Caco-2 (cell line): ENCODE data around the gene ANKFY1. TPM values are rescaled to one million over a fixed set of nuclear protein-coding genes. Genes with fewer than 3 reads are reported as not detected.

Experiments
- BruUV-seq: library from RNA; stranded (reverse); fragments of 400-500 nt; replicated peaks from 2 replicates; lab custom pipeline; 2021; lab: Mats Ljungman, UMichigan
- CTCF ChIA-PET: fragments of 300-600 bp; sonication (Branson Sonifier 250); formaldehyde crosslinking; loops from one replicate; lab custom pipeline; 2022; ENCODE audit warnings: antibody characterized with exemption; lab: Charles Lee
- POLR2A ChIA-PET: fragments of 300-600 bp; sonication (Branson Sonifier 250); formaldehyde crosslinking; loops from one replicate; lab custom pipeline; 2022; ENCODE audit warnings: antibody characterized with exemption; lab: Charles Lee
- DNase-seq, 2 experiments: peaks; one replicate each; pipeline versions ENCODE4 v3.0.0 to v3.0.0-alpha.2; 2020 to 2022
- H3K27me3 ChIP-seq: replicated peaks from 2 replicates; pipeline ENCODE4 v1.6.0; 2011; ENCODE audit warnings: low read length; ENCODE audit not compliant: control insufficient read depth, insufficient read depth
- H3K36me3 ChIP-seq: 2 replicates; pipeline ENCODE4 v1.5.1; 2011; ENCODE audit warnings: low read length; ENCODE audit not compliant: control insufficient read depth, insufficient read depth
- H3K4me1 ChIP-seq: fragments of 250-450 bp; sonication (Bioruptor Pico); 2 replicates; pipeline ENCODE4 v1.5.1; 2020; ENCODE audit warnings: mild to moderate bottlenecking
- H3K4me3 ChIP-seq: 2 replicates; pipeline ENCODE4 v1.5.1; 2011; ENCODE audit warnings: low read depth, mild to moderate bottlenecking, control low read depth, low read length
- H3K9me3 ChIP-seq: fragments of 250-450 bp; sonication (Bioruptor Pico); 2 replicates; pipeline ENCODE4 v1.5.1; 2020; ENCODE audit warnings: mild to moderate bottlenecking, moderate library complexity
- H3K27ac Mint-ChIP-seq: one replicate; pipeline ENCODE4 v1.8.0; 2022; ENCODE audit warnings: mixed read lengths; ENCODE audit not compliant: unreplicated experiment
- H3K27me3 Mint-ChIP-seq: one replicate; pipeline ENCODE4 v1.8.0; 2022; ENCODE audit warnings: mixed read lengths; ENCODE audit not compliant: insufficient read depth, unreplicated experiment
- H3K36me3 Mint-ChIP-seq: one replicate; pipeline ENCODE4 v1.8.0; 2022; ENCODE audit warnings: mild to moderate bottlenecking, mixed read lengths; ENCODE audit not compliant: insufficient read depth, unreplicated experiment
- H3K4me1 Mint-ChIP-seq: one replicate; pipeline ENCODE4 v1.8.0; 2022; ENCODE audit warnings: low read depth, mixed read lengths; ENCODE audit not compliant: unreplicated experiment
- H3K4me3 Mint-ChIP-seq: one replicate; pipeline ENCODE4 v1.8.0; 2022; ENCODE audit warnings: mild to moderate bottlenecking, moderate library complexity, mixed read lengths; ENCODE audit not compliant: unreplicated experiment
- H3K9me3 Mint-ChIP-seq: one replicate; pipeline ENCODE4 v1.8.0; 2022; ENCODE audit warnings: mixed read lengths; ENCODE audit not compliant: unreplicated experiment
- CTCF ChIP-seq, 2 experiments: fragments of 200-600 bp in 1 of 2; IDR thresholded peaks; 1 replicate in 1 of 2; 2 replicates in 1 of 2; pipeline versions ENCODE4 v1.5.1 to v1.8.0; 2011 to 2022; ENCODE audit warnings: antibody characterized with exemption in 1 of 2, control low read depth in 1 of 2, inconsistent platforms in 1 of 2, low read depth in 1 of 2, low read length in 1 of 2, mild to moderate bottlenecking in 1 of 2, moderate library complexity in 1 of 2; ENCODE audit not compliant: insufficient read depth in 1 of 2, severe bottlenecking in 1 of 2, unreplicated experiment in 1 of 2
- intact Hi-C: fragments of 100-400 bp; cut with micrococcal nuclease; formaldehyde crosslinking; loops from one replicate; pipeline ENCODE4 v1.10.0; 2022; ENCODE audit not compliant: unreplicated experiment
- total RNA-seq: library from RNA; stranded (reverse); gene quantifications from 2 replicates; pipeline ENCODE4 v1.2.3, GENCODE V29; 2022

Gene ANKFY1
- total RNA-seq, 1 experiment from 2014 or later: 25.0 TPM

- no peak overlapping the region for H3K4me3 Mint-ChIP-seq
- Histone ChIP-seq H3K36me3 (no peaks in the 10 kb centered on the region), H3K4me3 (no peak overlapping the region), H3K4me1 (no peaks in the 10 kb centered on the region), H3K27me3 (no peaks in the 10 kb centered on the region), H3K9me3 (no peaks in the 10 kb centered on the region)
- ChIA-PET POLR2A (no interaction called here), CTCF (no interaction called here)
- no peaks in the 10 kb centered on the region for H3K4me1 Mint-ChIP-seq
- no peaks in the 10 kb centered on the region for H3K27me3 Mint-ChIP-seq
- H3K9me3 Mint-ChIP-seq: no peaks in the 10 kb centered on the region
- intact Hi-C loops: loop anchor here (2.0 kb wide), 1 partner anchor 212 kb away; no protein-coding TSS in a partner anchor
- H3K27ac Mint-ChIP-seq: no peak overlapping the region
- H3K36me3 Mint-ChIP-seq: peaks cover 6% of the 10 kb centered on the region
- no peak for DNase-seq
- BruUV-seq: no TSS peak
- TF ChIP-seq CTCF (IDR thresholded peaks at IDR 0.05; ENCODE audit: insufficient read depth in 1 of 2, low read depth in 1 of 2, low read length in 1 of 2, severe bottlenecking in 1 of 2, unreplicated experiment in 1 of 2): no peak
Observed at GRCh38 chr17:4201226-4201625, 62.6 kb downstream of the ANKFY1 start.

- H3K4me1 ChIP-seq: no peaks in the 10 kb centered on the region
- H3K27ac Mint-ChIP-seq: no peak overlapping the region
- no peak overlapping the region for H3K4me3 ChIP-seq
- H3K4me3 Mint-ChIP-seq: no peak overlapping the region
- no peaks in the 10 kb centered on the region for H3K4me1 Mint-ChIP-seq
- no peaks in the 10 kb centered on the region for H3K9me3 ChIP-seq
- no peaks in the 10 kb centered on the region for H3K27me3 ChIP-seq
- H3K36me3 ChIP-seq: no peaks in the 10 kb centered on the region
- DNase-seq: peak in 1 of 2 experiments; percentile 28
- H3K36me3 Mint-ChIP-seq: peaks cover 16% of the 10 kb centered on the region
- POLR2A ChIA-PET: interaction anchor here (0.6 kb wide), 1 partner anchor 16 kb away, joined by 3 read pairs; no protein-coding TSS in a partner anchor
- H3K9me3 Mint-ChIP-seq: no peaks in the 10 kb centered on the region
- CTCF ChIA-PET: interaction anchor here (0.6 to 1.4 kb wide), 7 partner anchors 16 to 213 kb away, joined by 3 to 9 read pairs (median 4); no protein-coding TSS in a partner anchor
- intact Hi-C loops: loop anchor here (1.0 to 2.0 kb wide), 2 partner anchors 166 to 213 kb away; partner anchors contain the start of gene UBE2G1
- no peaks in the 10 kb centered on the region for H3K27me3 Mint-ChIP-seq
- no TSS peak for BruUV-seq
- peak; percentile 56 to 59 for TF ChIP-seq CTCF (IDR thresholded peaks at IDR 0.05; ENCODE audit: insufficient read depth in 1 of 2, low read depth in 1 of 2, low read length in 1 of 2, severe bottlenecking in 1 of 2, unreplicated experiment in 1 of 2)
Observed at GRCh38 chr17:4199818-4200402, 63.9 kb downstream of the ANKFY1 start.

DNA sequence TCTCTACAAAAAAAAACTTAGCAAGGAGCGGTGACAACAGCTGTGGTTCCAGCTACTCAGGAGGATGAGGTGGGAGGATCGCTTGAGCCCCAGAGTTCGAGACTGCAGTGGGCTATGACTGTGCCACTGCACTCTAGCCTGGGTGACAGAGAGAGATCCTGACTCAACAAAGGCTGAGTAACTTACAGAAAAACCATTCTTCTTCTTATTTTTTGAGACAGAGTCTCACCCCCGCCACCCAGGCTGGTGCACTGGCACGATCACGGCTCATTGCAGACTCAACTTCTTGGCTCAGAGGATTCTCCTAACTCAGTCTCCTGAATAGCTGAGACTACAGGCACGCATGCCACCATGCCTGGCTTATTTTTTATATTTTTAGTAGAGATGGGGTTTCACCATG is 64.8 kb downstream of the ANKFY1 start:
- no peak overlapping the region for H3K4me3 Mint-ChIP-seq
- CTCF ChIA-PET: no interaction called here
- BruUV-seq: no TSS peak
- no peak for TF ChIP-seq CTCF (IDR thresholded peaks at IDR 0.05; ENCODE audit: insufficient read depth in 1 of 2, low read depth in 1 of 2, low read length in 1 of 2, severe bottlenecking in 1 of 2, unreplicated experiment in 1 of 2)
- POLR2A ChIA-PET: no interaction called here
- intact Hi-C loops: no loop called here
- Histone ChIP-seq H3K4me3 (no peak overlapping the region), H3K9me3 (no peaks in the 10 kb centered on the region), H3K27me3 (no peaks in the 10 kb centered on the region), H3K36me3 (no peaks in the 10 kb centered on the region), H3K4me1 (no peaks in the 10 kb centered on the region)
- H3K27ac Mint-ChIP-seq: no peak overlapping the region
- no peaks in the 10 kb centered on the region for H3K27me3 Mint-ChIP-seq
- H3K9me3 Mint-ChIP-seq: no peaks in the 10 kb centered on the region
- no peak for DNase-seq
- H3K36me3 Mint-ChIP-seq: peaks cover 25% of the 10 kb centered on the region
- H3K4me1 Mint-ChIP-seq: no peaks in the 10 kb centered on the region
